K562 (cell line): ENCODE results near the gene TNFAIP8L2. TPM values are rescaled to one million over a fixed set of nuclear protein-coding genes. Genes with fewer than 3 reads are reported as not detected.

Experiments used
- DNMT1 ChIP-seq: fragments of 450-650 bp; IDR thresholded peaks from 2 replicates; pipeline ENCODE4 v1.6.1; 2016; ENCODE audit warnings: antibody characterized with exemption, mild to moderate bottlenecking
- IRF2 ChIP-seq: sonication (generic); formaldehyde crosslinking; IDR thresholded peaks from 2 replicates; pipeline ENCODE4 v1.8.1; 2022; ENCODE audit warnings: mild to moderate bottlenecking, missing genetic modification reagents
- NFRKB ChIP-seq: fragments of 450-650 bp; IDR thresholded peaks from 2 replicates; pipeline ENCODE4 v1.6.1; 2016; ENCODE audit warnings: low read depth
- SAP30 ChIP-seq: fragments of 200-600 bp; sonication (generic); IDR thresholded peaks from 2 replicates; pipeline ENCODE4 v1.6.1; 2012; ENCODE audit warnings: borderline replicate concordance, low read depth, mild to moderate bottlenecking, moderate library complexity, low read length, control low read depth, inconsistent platforms; ENCODE audit not compliant: insufficient read depth, poor library complexity, severe bottlenecking
- TGIF2 ChIP-seq: sonication (generic); formaldehyde crosslinking; IDR thresholded peaks from 2 replicates; pipeline ENCODE4 v1.8.1; 2022; ENCODE audit warnings: mild to moderate bottlenecking, missing genetic modification reagents, moderate library complexity
- ZZZ3 ChIP-seq: fragments of 450-650 bp; IDR thresholded peaks from 2 replicates; pipeline ENCODE4 v1.6.1; 2016; ENCODE audit warnings: antibody characterized with exemption, mild to moderate bottlenecking, moderate library complexity
- polyA plus RNA-seq, 8 experiments: library from polyadenylated mRNA; depleted of rRNA in 4 of 8; stranded (reverse) in 5 of 8; unstranded in 3 of 8; fragments of >200 nt; fragmentation: Nextera tagmentation in 2 of 8; fragmentation: Illumina TruSeq in 1 of 8; extraction: Ambion mirVana in 2 of 8; extraction: Trizol in 1 of 8; gene quantifications; 2 replicates each; pipeline versions ENCODE4 v1.2.1 to v1.2.3, GENCODE V29; 2011 to 2014; ENCODE audit warnings: inconsistent platforms in 1 of 8, missing spikeins in 1 of 8
- total RNA-seq, 7 experiments: library from RNA; depleted of rRNA in 6 of 7; stranded (reverse); fragments of >200 nt in 6 of 7; fragmentation: Illumina TruSeq in 2 of 7; extraction: Trizol in 2 of 7; gene quantifications; 2 replicates each; pipeline versions ENCODE4 v1.2.1 to v1.2.3, GENCODE V29; 2011 to 2021; ENCODE audit warnings: low replicate concordance in 1 of 7
- TF ChIP-seq, protein P1 (sequence below): sonication (generic); formaldehyde crosslinking; IDR thresholded peaks from 2 replicates; pipeline ENCODE4 v1.8.0; 2022; ENCODE audit warnings: missing genetic modification reagents, mild to moderate bottlenecking, borderline replicate concordance
- TF ChIP-seq, protein P2 (sequence below): fragments of 450-650 bp; formaldehyde crosslinking; IDR thresholded peaks from 2 replicates; pipeline ENCODE4 v1.4.0; 2020; ENCODE audit warnings: mild to moderate bottlenecking, moderate library complexity

Gene TNFAIP8L2
- total and polyA plus RNA-seq, 9 of the 15 experiments (the other 6 are each of a cell fraction or from before 2014, with no cell fraction given): 0.05 to 1.7 (median 0.52) TPM

DNA sequence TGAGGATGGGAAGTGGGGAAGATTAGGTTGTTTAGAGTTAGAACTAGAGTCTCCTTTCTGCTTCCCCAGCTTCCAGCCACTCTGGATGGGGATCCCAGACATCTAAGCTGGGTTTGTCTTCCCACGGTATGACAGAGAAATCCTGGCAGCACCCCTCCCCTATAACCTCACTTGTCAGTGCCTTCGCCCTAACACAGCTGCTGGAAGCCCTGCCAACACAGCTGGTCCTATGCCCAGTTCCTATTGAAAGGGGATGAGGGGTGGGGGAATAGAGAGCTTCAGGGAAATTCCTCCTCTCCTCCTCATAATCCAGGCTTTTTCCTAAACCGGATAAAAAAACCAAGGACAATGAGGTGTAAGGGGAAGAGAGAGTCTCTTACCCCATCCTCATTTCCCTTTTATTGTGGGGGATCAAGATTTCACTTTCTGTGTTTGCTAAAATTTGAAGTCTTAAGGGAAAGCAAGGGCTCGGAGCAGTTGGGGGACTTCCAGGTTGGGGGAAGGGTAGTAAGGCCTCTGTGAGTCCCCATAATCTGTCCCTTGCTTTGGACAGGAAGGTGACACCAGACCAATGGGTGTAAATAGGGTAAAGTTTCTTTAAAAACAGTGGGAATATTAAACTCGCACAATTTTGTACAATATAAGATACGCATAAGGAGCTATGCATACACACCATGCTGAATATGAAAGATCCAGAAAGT, 18.7 kb downstream of the TNFAIP8L2 start (continued):
- TF ChIP-seq DNMT1: no peak
- TF ChIP-seq, protein P1, sequence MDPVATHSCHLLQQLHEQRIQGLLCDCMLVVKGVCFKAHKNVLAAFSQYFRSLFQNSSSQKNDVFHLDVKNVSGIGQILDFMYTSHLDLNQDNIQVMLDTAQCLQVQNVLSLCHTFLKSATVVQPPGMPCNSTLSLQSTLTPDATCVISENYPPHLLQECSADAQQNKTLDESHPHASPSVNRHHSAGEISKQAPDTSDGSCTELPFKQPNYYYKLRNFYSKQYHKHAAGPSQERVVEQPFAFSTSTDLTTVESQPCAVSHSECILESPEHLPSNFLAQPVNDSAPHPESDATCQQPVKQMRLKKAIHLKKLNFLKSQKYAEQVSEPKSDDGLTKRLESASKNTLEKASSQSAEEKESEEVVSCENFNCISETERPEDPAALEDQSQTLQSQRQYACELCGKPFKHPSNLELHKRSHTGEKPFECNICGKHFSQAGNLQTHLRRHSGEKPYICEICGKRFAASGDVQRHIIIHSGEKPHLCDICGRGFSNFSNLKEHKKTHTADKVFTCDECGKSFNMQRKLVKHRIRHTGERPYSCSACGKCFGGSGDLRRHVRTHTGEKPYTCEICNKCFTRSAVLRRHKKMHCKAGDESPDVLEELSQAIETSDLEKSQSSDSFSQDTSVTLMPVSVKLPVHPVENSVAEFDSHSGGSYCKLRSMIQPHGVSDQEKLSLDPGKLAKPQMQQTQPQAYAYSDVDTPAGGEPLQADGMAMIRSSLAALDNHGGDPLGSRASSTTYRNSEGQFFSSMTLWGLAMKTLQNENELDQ: no peak
- TF ChIP-seq TGIF2 (CRISPR knock-in tag): no peak
- no peak for TF ChIP-seq NFRKB
- TF ChIP-seq, protein P2, sequence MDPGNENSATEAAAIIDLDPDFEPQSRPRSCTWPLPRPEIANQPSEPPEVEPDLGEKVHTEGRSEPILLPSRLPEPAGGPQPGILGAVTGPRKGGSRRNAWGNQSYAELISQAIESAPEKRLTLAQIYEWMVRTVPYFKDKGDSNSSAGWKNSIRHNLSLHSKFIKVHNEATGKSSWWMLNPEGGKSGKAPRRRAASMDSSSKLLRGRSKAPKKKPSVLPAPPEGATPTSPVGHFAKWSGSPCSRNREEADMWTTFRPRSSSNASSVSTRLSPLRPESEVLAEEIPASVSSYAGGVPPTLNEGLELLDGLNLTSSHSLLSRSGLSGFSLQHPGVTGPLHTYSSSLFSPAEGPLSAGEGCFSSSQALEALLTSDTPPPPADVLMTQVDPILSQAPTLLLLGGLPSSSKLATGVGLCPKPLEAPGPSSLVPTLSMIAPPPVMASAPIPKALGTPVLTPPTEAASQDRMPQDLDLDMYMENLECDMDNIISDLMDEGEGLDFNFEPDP (CRISPR knock-in tag): no peak
- no peak for TF ChIP-seq ZZZ3
- TF ChIP-seq SAP30: no peak
- TF ChIP-seq IRF2 (CRISPR knock-in tag): no peak
